Mesenteric fat pad (tissue), 1 donor: Measurements from ENCODE around the gene TSPAN32. TPM values are rescaled to one million over a fixed set of nuclear protein-coding genes. Genes with fewer than 3 reads are reported as not detected.

ENCODE experiments used
- DNase-seq: peaks from one replicate; pipeline ENCODE4 v3.0.0-alpha.2; 2020; ENCODE audit warnings: low spot score
- total RNA-seq: library from RNA; stranded (reverse); fragmentation: NEBNext Ultra II Directional; extraction: Animal tissue kit (Norgen Biotek cat#: 25700); gene quantifications from one replicate; pipeline ENCODE4 v1.2.1, GENCODE V29; 2021
- donor health status: DM: yes; HTN: yes; CAD: no.

TSPAN32 gene
- total RNA-seq, 1 donor from 2014 or later = 1.3 TPM

GRCh38 chr11:2266586-2267305, 35.1 kb upstream of the TSPAN32 start:
- peak; percentile 88 for DNase-seq

GRCh38 chr11:2267306-2267850, 34.4 kb upstream of the TSPAN32 start:
- DNase-seq = peak; percentile 67

GRCh38 chr11:2267851-2268728, 33.7 kb upstream of the TSPAN32 start:
- peak; percentile 84 for DNase-seq

- peak; percentile 90 for DNase-seq
These were observed 32.8 kb upstream of the TSPAN32 start for GRCh38 chr11:2268729-2269600.

- DNase-seq = peak; percentile 89
These were observed 32.1 kb upstream of the TSPAN32 start for GRCh38 chr11:2269601-2270321.

GRCh38 chr11:2270322-2271076, 31.3 kb upstream of the TSPAN32 start, which contains the start of gene ASCL2:
TSS of gene ASCL2 (minus strand) at chr11:2270588. CDS start at chr11:2270332, 256 bp downstream.
- peak; percentile 89 for DNase-seq

- no peak for DNase-seq
These were observed 30.8 kb upstream of the TSPAN32 start for GRCh38 chr11:2271077-2271326.

GRCh38 chr11:2271327-2272227, 30.2 kb upstream of the TSPAN32 start:
- DNase-seq = peak; percentile 73

GRCh38 chr11:2272228-2272945, 29.4 kb upstream of the TSPAN32 start:
- DNase-seq = peak; percentile 83

GRCh38 chr11:2272946-2273280, 28.9 kb upstream of the TSPAN32 start:
- no peak for DNase-seq

GRCh38 chr11:2273311-2273710, 28.5 kb upstream of the TSPAN32 start:
- no peak for DNase-seq

GRCh38 chr11:2273771-2274170, 28.0 kb upstream of the TSPAN32 start:
- peak; percentile 75 for DNase-seq

- no peak for DNase-seq
These were observed 26.2 kb upstream of the TSPAN32 start for GRCh38 chr11:2275334-2276279.

GRCh38 chr11:2276280-2277007, 25.4 kb upstream of the TSPAN32 start:
- DNase-seq = no peak

- DNase-seq = no peak
These were observed 24.8 kb upstream of the TSPAN32 start for GRCh38 chr11:2277008-2277346.

GRCh38 chr11:2277933-2278523, 23.8 kb upstream of the TSPAN32 start:
- no peak for DNase-seq
